ENCODE measurements around the gene NUP42. TPM values are rescaled to one million over a fixed set of nuclear protein-coding genes. Genes with fewer than 3 reads are reported as not detected.
"Not testable (repeated sequence)": the region's sequence is repeated elsewhere in the genome, so short reads cannot be mapped to it uniquely, and the experiment has no call there.

Gene NUP42
- total and polyA plus RNA-seq, 9 of the 15 experiments (the other 6 are each of a cell fraction or from before 2014, with no cell fraction given), result 41.8 to 86.4 (median 71.2) TPM

DNA sequence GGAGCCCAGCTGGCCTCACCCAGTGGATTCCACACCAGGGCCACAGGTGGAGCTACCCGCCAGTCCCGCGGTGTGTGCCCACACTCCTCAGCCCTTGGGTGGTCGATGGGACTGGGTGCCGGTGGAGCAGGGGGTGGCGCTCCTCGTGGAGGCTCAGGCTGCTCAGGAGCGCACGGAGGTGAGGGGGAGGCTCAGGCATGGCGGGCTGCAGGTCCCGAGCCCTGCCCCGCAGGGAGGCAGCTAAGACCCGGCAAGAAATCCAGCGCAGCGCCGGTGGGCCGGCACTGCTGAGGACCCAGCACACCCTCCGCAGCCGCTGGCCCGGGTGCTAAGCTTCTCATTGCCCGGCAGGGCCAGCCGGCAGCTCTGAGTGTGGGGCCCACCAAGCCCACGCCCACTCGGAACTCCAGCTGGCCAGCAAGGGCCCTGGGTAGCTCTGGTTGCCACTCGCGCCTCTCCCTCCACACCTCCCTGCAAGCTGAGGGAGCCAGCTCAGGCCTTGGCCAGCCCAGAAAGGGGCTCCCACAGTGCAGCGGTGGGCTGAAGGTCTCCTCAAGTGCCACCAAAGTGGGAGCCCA lies 11.9 kb downstream of the NUP42 start:
- FAIRE-seq; H3K27ac ChIP-seq (ENCODE audit: extremely low read depth, low read depth, low read length); intact Hi-C loops (cut with micrococcal nuclease); in situ Hi-C loops (cut with MboI); H2AFZ ChIP-seq (ENCODE audit: low read depth, low read length); CTCF ChIA-PET (ENCODE audit: low intra/inter-chr PET ratio); ATAC-seq; BruUV-seq (replicated peaks); H4K20me1 ChIP-seq (replicated peaks; ENCODE audit: control insufficient read depth, insufficient read depth, low read length); DNase-seq (ENCODE audit: extremely low read depth in 1 of 4, low spot score in 3 of 4); H3K9ac ChIP-seq (ENCODE audit: insufficient read depth in 1 of 2, low read depth in 2 of 2, low read length in 2 of 2); H3K4me1 ChIP-seq (replicated peaks in 1 of 2; ENCODE audit: control insufficient read depth in 2 of 2, insufficient read depth in 2 of 2, low read length in 2 of 2); H3K4me3 ChIP-seq; H3K27me3 ChIP-seq (ENCODE audit: control insufficient read depth in 2 of 2, insufficient read depth in 2 of 2, low read length in 2 of 2); H3K4me2 ChIP-seq (ENCODE audit: insufficient read depth, low read length); H3K9me1 ChIP-seq (ENCODE audit: control insufficient read depth, insufficient read depth, low read length); H3K9me3 ChIP-seq (replicated peaks; ENCODE audit: control insufficient read depth, insufficient read depth, low read depth, low read length): not testable (repeated sequence)
- TF ChIP-seq POLR2G (IDR thresholded peaks at IDR 0.05; ENCODE audit: low read depth, low read length) (peak; percentile 60; the same call in 1 of the 2 replicates), RBFOX2 (IDR thresholded peaks at IDR 0.05; ENCODE audit: low read depth, low read length) (peak; percentile 30; the same call in 1 of the 2 replicates), NFYB (IDR thresholded peaks at IDR 0.05; ENCODE audit: extremely low read depth, insufficient read length) (peak; percentile 0)
- TF ChIP-seq, protein P1, sequence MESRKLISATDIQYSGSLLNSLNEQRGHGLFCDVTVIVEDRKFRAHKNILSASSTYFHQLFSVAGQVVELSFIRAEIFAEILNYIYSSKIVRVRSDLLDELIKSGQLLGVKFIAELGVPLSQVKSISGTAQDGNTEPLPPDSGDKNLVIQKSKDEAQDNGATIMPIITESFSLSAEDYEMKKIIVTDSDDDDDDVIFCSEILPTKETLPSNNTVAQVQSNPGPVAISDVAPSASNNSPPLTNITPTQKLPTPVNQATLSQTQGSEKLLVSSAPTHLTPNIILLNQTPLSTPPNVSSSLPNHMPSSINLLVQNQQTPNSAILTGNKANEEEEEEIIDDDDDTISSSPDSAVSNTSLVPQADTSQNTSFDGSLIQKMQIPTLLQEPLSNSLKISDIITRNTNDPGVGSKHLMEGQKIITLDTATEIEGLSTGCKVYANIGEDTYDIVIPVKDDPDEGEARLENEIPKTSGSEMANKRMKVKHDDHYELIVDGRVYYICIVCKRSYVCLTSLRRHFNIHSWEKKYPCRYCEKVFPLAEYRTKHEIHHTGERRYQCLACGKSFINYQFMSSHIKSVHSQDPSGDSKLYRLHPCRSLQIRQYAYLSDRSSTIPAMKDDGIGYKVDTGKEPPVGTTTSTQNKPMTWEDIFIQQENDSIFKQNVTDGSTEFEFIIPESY (CRISPR knock-in tag; IDR thresholded peaks at IDR 0.05), result 0 out of 2 replicates have a peak, but pooled peaks have one; percentile 51
- Histone ChIP-seq H3K36me3 (ENCODE audit: control insufficient read depth, insufficient read depth, low read length) (peaks cover 78% of the 10 kb centered on the region), H3K79me2 (ENCODE audit: control insufficient read depth, insufficient read depth, low read length) (peaks cover 30% of the 10 kb centered on the region)
- 99% methylated on average over 17 of the region's 27 CpGs for WGBS (ENCODE audit: insufficient coverage, low coverage, missing lambda C conversion rate)
- POLR2A ChIA-PET, result interaction anchor here (0.9 to 2.1 kb wide), 3 partner anchors 9 to 19 kb away, joined by 3 to 9 read pairs (median 7); no protein-coding TSS in a partner anchor
